NB4 (cell line): Measurements from ENCODE around the gene FER.
A peak's percentile ranks its signal among the peaks of the same experiment; 100 is the strongest.

Source experiments
- CTCF ChIP-seq: IDR thresholded peaks from one replicate; pipeline ENCODE4 v1.5.1; 2012; ENCODE audit warnings: low read depth, low read length
- MYC ChIP-seq: IDR thresholded peaks from 2 replicates; pipeline ENCODE4 v1.6.1; 2011; ENCODE audit warnings: low read depth, low read length
- POLR2A ChIP-seq: IDR thresholded peaks from 2 replicates; pipeline ENCODE4 v1.6.1; 2011; ENCODE audit warnings: mild to moderate bottlenecking; ENCODE audit not compliant: insufficient read length; ENCODE audit errors: extremely low read depth
- TF ChIP-seq, protein P1 (sequence below): IDR thresholded peaks from 2 replicates; pipeline ENCODE4 v1.6.1; 2011; ENCODE audit warnings: low read depth, low read length

- TF ChIP-seq CTCF: no peak
- TF ChIP-seq, protein P1, sequence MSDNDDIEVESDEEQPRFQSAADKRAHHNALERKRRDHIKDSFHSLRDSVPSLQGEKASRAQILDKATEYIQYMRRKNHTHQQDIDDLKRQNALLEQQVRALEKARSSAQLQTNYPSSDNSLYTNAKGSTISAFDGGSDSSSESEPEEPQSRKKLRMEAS: no peak
- TF ChIP-seq MYC: 0 out of 2 replicates have a peak, but pooled peaks have one; percentile 30
- no peak for TF ChIP-seq POLR2A
These were observed 111.3 kb downstream of the FER start for GRCh38 chr5:108858959-108859358.
